Measurements from ENCODE around the gene ABI1.

ABI1 gene

GRCh38 chr10:26890956-26891355, 30.2 kb upstream of the ABI1 start:
- Histone ChIP-seq H3K27me3 (ENCODE audit: insufficient read depth, poor library complexity, severe bottlenecking) (no peaks in the 10 kb centered on the region), H3K27ac (replicated peaks) (no peak overlapping the region), H3K4me3 (replicated peaks; ENCODE audit: insufficient read depth, low read length) (no peak overlapping the region)
- DNase-seq (ENCODE audit: low read depth in 1 of 2, low spot score in 1 of 2): peak; percentile 38 to 77
- peak; percentile 23 for TF ChIP-seq CTCF (IDR thresholded peaks at IDR 0.05; ENCODE audit: insufficient read depth, low read length)
- no peak; the same call in 1 of the 2 replicates for TF ChIP-seq SPI1 (IDR thresholded peaks at IDR 0.05; ENCODE audit: borderline replicate concordance, low read depth)

GRCh38 chr10:26887611-26888215, 27.0 kb upstream of the ABI1 start:
- no peak overlapping the region for H3K27ac ChIP-seq (replicated peaks)
- no peak overlapping the region for H3K4me3 ChIP-seq (replicated peaks; ENCODE audit: insufficient read depth, low read length)
- no peak for DNase-seq (ENCODE audit: low read depth in 1 of 2, low spot score in 1 of 2)
- H3K27me3 ChIP-seq (ENCODE audit: insufficient read depth, poor library complexity, severe bottlenecking): no peaks in the 10 kb centered on the region
- no peak for TF ChIP-seq REST (IDR thresholded peaks at IDR 0.05; ENCODE audit: insufficient replicate concordance, low read depth)
- TF ChIP-seq POLR2AphosphoS5 (IDR thresholded peaks at IDR 0.05; ENCODE audit: low read depth): no peak
- TF ChIP-seq CTCF (IDR thresholded peaks at IDR 0.05; ENCODE audit: insufficient read depth, low read length): no peak
- no peak for TF ChIP-seq GABPA (IDR thresholded peaks at IDR 0.05; ENCODE audit: low read depth)
- no peak for TF ChIP-seq SPI1 (IDR thresholded peaks at IDR 0.05; ENCODE audit: borderline replicate concordance, low read depth)

- peak in 1 of 2 experiments; percentile 18 for DNase-seq (ENCODE audit: low read depth in 1 of 2, low spot score in 1 of 2)
- no peak for TF ChIP-seq REST (IDR thresholded peaks at IDR 0.05; ENCODE audit: insufficient replicate concordance, low read depth)
- no peak for TF ChIP-seq SPI1 (IDR thresholded peaks at IDR 0.05; ENCODE audit: borderline replicate concordance, low read depth)
- TF ChIP-seq CTCF (IDR thresholded peaks at IDR 0.05; ENCODE audit: insufficient read depth, low read length): peak; percentile 5
- Histone ChIP-seq H3K27ac (replicated peaks) (no peak overlapping the region), H3K27me3 (ENCODE audit: insufficient read depth, poor library complexity, severe bottlenecking) (no peaks in the 10 kb centered on the region), H3K4me3 (replicated peaks; ENCODE audit: insufficient read depth, low read length) (no peak overlapping the region)
These were observed 21.0 kb upstream of the ABI1 start for GRCh38 chr10:26881600-26882331.

Measured in HL-60 (cell line).